Endothelial cell of umbilical vein (primary cell): Measurements from ENCODE around the gene ABLIM2. TPM values are rescaled to one million over a fixed set of nuclear protein-coding genes. Genes with fewer than 3 reads are reported as not detected.

Experiments
- BruUV-seq: library from RNA; stranded (reverse); fragments of 400-500 nt; replicated peaks from 2 replicates; lab custom pipeline; 2021; lab: Mats Ljungman, UMichigan
- CTCF ChIA-PET: fragments of 300-600, 350-600 bp; sonication (Branson Sonifier 250); formaldehyde crosslinking; loops from one replicate; lab custom pipeline; 2021; ENCODE audit warnings: antibody characterized with exemption, inconsistent platforms; lab: Charles Lee
- POLR2A ChIA-PET: fragments of 300-600, 350-600 bp; sonication (Branson Sonifier 250); formaldehyde crosslinking; loops from one replicate; lab custom pipeline; 2021; ENCODE audit warnings: antibody characterized with exemption, inconsistent platforms; lab: Charles Lee
- DNase-seq: peaks from one replicate; pipeline ENCODE4 v3.0.0-alpha.2; 2011; ENCODE audit warnings: low read depth, low spot score
- FAIRE-seq: peaks from 2 replicates; lab custom pipeline; 2011; peaks lifted over from hg19 to GRCh38; lab: Jason Lieb, UNC
- H2AFZ ChIP-seq: 2 replicates; pipeline ENCODE4 v1.6.0; 2012; ENCODE audit warnings: low read depth, low read length, control low read depth, inconsistent platforms
- H3K27ac ChIP-seq: 2 replicates; pipeline ENCODE4 v1.5.1; 2011; ENCODE audit warnings: low read depth, mild to moderate bottlenecking, control low read depth, low read length, moderate library complexity; ENCODE audit not compliant: insufficient read depth
- H3K27me3 ChIP-seq, 2 experiments: 2 replicates each; pipeline versions ENCODE4 v1.6.0 to v1.6.1; 2011; ENCODE audit warnings: low read length in 2 of 2, mixed read lengths in 1 of 2; ENCODE audit not compliant: control insufficient read depth in 2 of 2, insufficient read depth in 2 of 2
- H3K36me3 ChIP-seq, 2 experiments: 2 replicates in 1 of 2; 3 replicates in 1 of 2; pipeline ENCODE4 v1.5.1; 2011; ENCODE audit warnings: low read length in 2 of 2, mild to moderate bottlenecking in 1 of 2, moderate library complexity in 1 of 2; ENCODE audit not compliant: control insufficient read depth in 2 of 2, insufficient read depth in 2 of 2; ENCODE audit errors: extremely low read depth in 1 of 2
- H3K4me1 ChIP-seq: 3 replicates; pipeline ENCODE4 v1.5.1; 2011; ENCODE audit warnings: mild to moderate bottlenecking, low read length; ENCODE audit not compliant: control insufficient read depth, insufficient read depth; ENCODE audit errors: extremely low read depth
- H3K4me2 ChIP-seq: 2 replicates; pipeline ENCODE4 v1.6.1; 2011; ENCODE audit warnings: low read length, control low read depth, mixed read lengths; ENCODE audit not compliant: insufficient read depth
- H3K4me3 ChIP-seq, 3 experiments: fragments of 200-600 bp in 1 of 3; sonication (generic), shearing (Covaris generic) in 1 of 3; replicated peaks in 1 of 3; 2 replicates each; pipeline ENCODE4 v1.5.1; 2011 to 2016; ENCODE audit warnings: control low read depth in 3 of 3, low read length in 3 of 3, mild to moderate bottlenecking in 2 of 3, inconsistent platforms in 1 of 3, low read depth in 1 of 3, moderate library complexity in 1 of 3; ENCODE audit not compliant: insufficient read depth in 1 of 3
- H3K79me2 ChIP-seq: 2 replicates; pipeline ENCODE4 v1.6.0; 2012; ENCODE audit warnings: low read length, inconsistent platforms; ENCODE audit not compliant: control insufficient read depth, insufficient read depth
- H3K9ac ChIP-seq: replicated peaks from 2 replicates; pipeline ENCODE3; 2011; ENCODE audit warnings: low read length, control low read depth; ENCODE audit not compliant: insufficient read depth; ENCODE audit errors: extremely low read depth
- H3K9me1 ChIP-seq: replicated peaks from 3 replicates; pipeline ENCODE4 v1.6.0; 2011; ENCODE audit warnings: mild to moderate bottlenecking, low read length; ENCODE audit not compliant: control insufficient read depth, insufficient read depth; ENCODE audit errors: extremely low read depth
- H3K9me3 ChIP-seq: replicated peaks from 2 replicates; pipeline ENCODE4 v1.5.1; 2012; ENCODE audit warnings: low read length, inconsistent platforms; ENCODE audit not compliant: control insufficient read depth, insufficient read depth
- H4K20me1 ChIP-seq: replicated peaks from 2 replicates; pipeline ENCODE3; 2011; ENCODE audit warnings: mild to moderate bottlenecking, low read length; ENCODE audit not compliant: control insufficient read depth, insufficient read depth; ENCODE audit errors: extremely low read depth
- EZH2 ChIP-seq: IDR thresholded peaks from 2 replicates; pipeline ENCODE4 v1.6.1; 2012; ENCODE audit warnings: borderline replicate concordance, low read depth, mild to moderate bottlenecking, moderate library complexity, low read length, inconsistent platforms; ENCODE audit not compliant: severe bottlenecking
- FOS ChIP-seq: IDR thresholded peaks from 2 replicates; pipeline ENCODE4 v1.6.1; 2011; ENCODE audit warnings: mild to moderate bottlenecking, low read length, moderate library complexity, borderline replicate concordance; ENCODE audit not compliant: insufficient read depth
- GATA2 ChIP-seq: IDR thresholded peaks from 2 replicates; pipeline ENCODE4 v1.7.0; 2011; ENCODE audit warnings: low read depth, mild to moderate bottlenecking, moderate library complexity, mixed read lengths, low read length; ENCODE audit not compliant: insufficient read length, insufficient read depth
- JUN ChIP-seq: IDR thresholded peaks from 2 replicates; pipeline ENCODE4 v1.6.1; 2011; ENCODE audit warnings: borderline replicate concordance, low read depth; ENCODE audit not compliant: insufficient read length, insufficient read depth
- MAX ChIP-seq: IDR thresholded peaks from 2 replicates; pipeline ENCODE4 v1.6.1; 2011; ENCODE audit not compliant: insufficient read depth, insufficient read length
- MYC ChIP-seq: IDR thresholded peaks from one replicate; pipeline ENCODE4 v1.6.1; 2011; ENCODE audit warnings: mild to moderate bottlenecking, low read depth, low read length
- POLR2A ChIP-seq: IDR thresholded peaks from 2 replicates; pipeline ENCODE4 v1.6.1; 2012; ENCODE audit warnings: low read depth, mild to moderate bottlenecking, control low read depth, low read length
- POLR2AphosphoS5 ChIP-seq: IDR thresholded peaks from 2 replicates; pipeline ENCODE4 v1.6.1; 2012; ENCODE audit warnings: low read depth, mild to moderate bottlenecking, control low read depth, low read length, moderate library complexity; ENCODE audit not compliant: insufficient read depth
- dilution Hi-C: fragments of 300-500 bp; cut with MboI; formaldehyde crosslinking; loops from one replicate; pipeline ENCODE4 v1.15.0; 2019; ENCODE audit warnings: low sequenced_read_pairs; ENCODE audit not compliant: extremely low pct_ligation_motif_present
- intact Hi-C: fragments of 100-400 bp; cut with micrococcal nuclease; formaldehyde crosslinking; loops from one replicate; pipeline ENCODE4 v1.10.0; 2022
- polyA plus RNA-seq, 4 experiments: library from polyadenylated mRNA; depleted of rRNA in 3 of 4; stranded (reverse) in 3 of 4; unstranded in 1 of 4; fragments of >200 nt; gene quantifications; 2 replicates each; pipeline versions ENCODE4 v1.2.1 to v1.2.3, GENCODE V29; 2011 to 2012; ENCODE audit warnings: missing spikeins in 1 of 4
- total RNA-seq: library from RNA; stranded (reverse); gene quantifications from 2 replicates; pipeline ENCODE4 v1.2.3, GENCODE V29; 2021
- TF ChIP-seq, protein P1 (sequence below), 2 donors: IDR thresholded peaks; 1 replicate in 1 of 2; 2 replicates in 1 of 2; pipeline ENCODE4 v1.5.1; 2011; ENCODE audit warnings: low read length in 2 of 2, mild to moderate bottlenecking in 2 of 2, moderate library complexity in 2 of 2, control low read depth in 1 of 2, inconsistent platforms in 1 of 2, low read depth in 1 of 2; ENCODE audit not compliant: insufficient read depth in 1 of 2; ENCODE audit errors: extremely low read depth in 1 of 2

ABLIM2 gene
- total and polyA plus RNA-seq, 2 donors (not counting 3 experiments of a cell fraction or from before 2014, with no cell fraction given), result 0.28 to 0.66 TPM

DNA sequence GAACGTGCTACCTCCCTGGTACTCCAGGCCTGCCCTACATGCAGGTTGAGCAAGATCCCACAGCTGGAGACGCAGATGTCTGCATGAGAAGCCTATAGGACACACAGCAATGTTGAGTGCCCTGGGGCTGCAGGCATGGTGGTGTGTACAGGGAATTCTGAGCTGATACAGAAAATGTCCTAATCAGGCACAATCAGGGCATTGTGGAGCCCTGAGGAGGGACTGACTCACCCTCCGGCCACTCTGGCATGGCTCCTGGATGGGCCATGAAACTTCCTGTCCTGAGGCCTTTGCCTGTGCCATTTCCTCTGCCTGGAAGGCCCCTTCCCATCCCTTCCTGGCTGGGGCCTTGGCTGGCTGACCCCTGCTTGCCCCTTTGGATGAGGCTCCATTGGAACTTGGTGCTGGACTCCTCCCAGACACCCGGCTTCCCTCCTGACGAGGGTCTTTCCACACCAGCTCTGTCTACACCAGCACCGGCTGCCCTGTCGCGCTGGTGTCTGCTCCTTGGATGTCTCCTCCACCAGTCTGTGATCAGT, 202.3 kb downstream of the ABLIM2 start:
- H3K4me1 ChIP-seq, result peaks cover 38% of the 10 kb centered on the region
- H3K9me3 ChIP-seq, result no peaks in the 10 kb centered on the region
- peak overlapping the region; percentile 93 for H3K27ac ChIP-seq
- H2AFZ ChIP-seq, result no peak overlapping the region
- peak overlapping the region; percentile 21 for H3K9ac ChIP-seq
- intact Hi-C loops (loop anchor here (1.0 kb wide), 5 partner anchors 12 to 99 kb away; partner anchors contain the start of gene AFAP1), dilution Hi-C loops (no loop called here)
- no peaks in the 10 kb centered on the region for H3K36me3 ChIP-seq
- peak; percentile 95 for FAIRE-seq
- no peaks in the 10 kb centered on the region for H3K9me1 ChIP-seq
- H3K4me3 ChIP-seq, result no peak overlapping the region
- H3K4me2 ChIP-seq, result peak overlapping the region; percentile 48
- no TSS peak for BruUV-seq
- peak; percentile 91 for DNase-seq
- CTCF ChIA-PET, result interaction anchor here (0.7 to 2.3 kb wide), 10 partner anchors 11 to 154 kb away, joined by 3 to 17 read pairs (median 4); partner anchors contain the start of gene AFAP1
- H3K27me3 ChIP-seq, result no peaks in the 10 kb centered on the region
- H3K79me2 ChIP-seq, result no peaks in the 10 kb centered on the region
- POLR2A ChIA-PET, result interaction anchor here (0.7 to 2.2 kb wide), 2 partner anchors 18 to 80 kb away, joined by 5 to 18 read pairs; partner anchors contain the start of gene AFAP1
- H4K20me1 ChIP-seq, result no peaks in the 10 kb centered on the region
- TF ChIP-seq POLR2A (no peak), MYC (peak; percentile 68), MAX (no peak), GATA2 (peak; percentile 94), JUN (peak; percentile 83), EZH2 (no peak), POLR2AphosphoS5 (peak; percentile 96), FOS (peak; percentile 95)
- TF ChIP-seq, protein P1, sequence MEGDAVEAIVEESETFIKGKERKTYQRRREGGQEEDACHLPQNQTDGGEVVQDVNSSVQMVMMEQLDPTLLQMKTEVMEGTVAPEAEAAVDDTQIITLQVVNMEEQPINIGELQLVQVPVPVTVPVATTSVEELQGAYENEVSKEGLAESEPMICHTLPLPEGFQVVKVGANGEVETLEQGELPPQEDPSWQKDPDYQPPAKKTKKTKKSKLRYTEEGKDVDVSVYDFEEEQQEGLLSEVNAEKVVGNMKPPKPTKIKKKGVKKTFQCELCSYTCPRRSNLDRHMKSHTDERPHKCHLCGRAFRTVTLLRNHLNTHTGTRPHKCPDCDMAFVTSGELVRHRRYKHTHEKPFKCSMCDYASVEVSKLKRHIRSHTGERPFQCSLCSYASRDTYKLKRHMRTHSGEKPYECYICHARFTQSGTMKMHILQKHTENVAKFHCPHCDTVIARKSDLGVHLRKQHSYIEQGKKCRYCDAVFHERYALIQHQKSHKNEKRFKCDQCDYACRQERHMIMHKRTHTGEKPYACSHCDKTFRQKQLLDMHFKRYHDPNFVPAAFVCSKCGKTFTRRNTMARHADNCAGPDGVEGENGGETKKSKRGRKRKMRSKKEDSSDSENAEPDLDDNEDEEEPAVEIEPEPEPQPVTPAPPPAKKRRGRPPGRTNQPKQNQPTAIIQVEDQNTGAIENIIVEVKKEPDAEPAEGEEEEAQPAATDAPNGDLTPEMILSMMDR (IDR thresholded peaks at IDR 0.05; ENCODE audit: extremely low read depth in 1 of 2, insufficient read depth in 1 of 2, low read depth in 1 of 2, low read length in 2 of 2), result no peak
